H9 (cell line): ENCODE measurements around the gene COLEC12. TPM values are rescaled to one million over a fixed set of nuclear protein-coding genes. Genes with fewer than 3 reads are reported as not detected.

ENCODE experiments used
- DNase-seq: peaks from one replicate; pipeline ENCODE4 v3.0.0-alpha.2; 2017
- H2AFZ ChIP-seq: one replicate; pipeline ENCODE4 v1.6.1; 2013; ENCODE audit warnings: mild to moderate bottlenecking, low read length, control low read depth, moderate library complexity
- H2AK5ac ChIP-seq: 2 replicates; pipeline ENCODE4 v1.6.1; 2013; ENCODE audit warnings: low read length, control low read depth, mixed read lengths; ENCODE audit not compliant: insufficient read length
- H2BK120ac ChIP-seq: one replicate; pipeline ENCODE4 v1.6.1; 2013; ENCODE audit warnings: low read depth, mild to moderate bottlenecking, low read length, control low read depth, inconsistent platforms; ENCODE audit not compliant: poor library complexity, severe bottlenecking
- H2BK12ac ChIP-seq: 2 replicates; pipeline ENCODE4 v1.6.1; 2013; ENCODE audit warnings: low read length, control low read depth, mixed read lengths, low read depth; ENCODE audit not compliant: insufficient read length
- H2BK15ac ChIP-seq: 2 replicates; pipeline ENCODE4 v1.6.1; 2013; ENCODE audit warnings: low read depth, low read length, control low read depth
- H2BK20ac ChIP-seq: one replicate; pipeline ENCODE4 v1.6.1; 2013; ENCODE audit warnings: low read depth, mild to moderate bottlenecking, low read length, control low read depth, inconsistent platforms; ENCODE audit not compliant: poor library complexity, severe bottlenecking
- H2BK5ac ChIP-seq: 2 replicates; pipeline ENCODE4 v1.6.1; 2013; ENCODE audit warnings: low read length, control low read depth, mixed read lengths; ENCODE audit not compliant: insufficient read length
- H3K14ac ChIP-seq: 2 replicates; pipeline ENCODE4 v1.6.1; 2013; ENCODE audit warnings: low read length, control low read depth; ENCODE audit not compliant: insufficient read depth
- H3K18ac ChIP-seq: 2 replicates; pipeline ENCODE4 v1.6.1; 2013; ENCODE audit warnings: low read depth, mild to moderate bottlenecking, mixed read lengths, low read length, control low read depth; ENCODE audit not compliant: insufficient read length
- H3K23ac ChIP-seq: 2 replicates; pipeline ENCODE4 v1.6.1; 2013; ENCODE audit warnings: low read length, control low read depth, mixed read lengths, low read depth; ENCODE audit not compliant: insufficient read length
- H3K23me2 ChIP-seq: 2 replicates; pipeline ENCODE4 v1.6.1; 2013; ENCODE audit warnings: low read depth, mild to moderate bottlenecking, mixed read lengths, low read length, control low read depth; ENCODE audit not compliant: insufficient read length, poor library complexity, severe bottlenecking
- H3K27ac ChIP-seq: 2 replicates; pipeline ENCODE4 v1.5.1; 2013; ENCODE audit warnings: low read length, control low read depth, mixed read lengths, low read depth; ENCODE audit not compliant: insufficient read length
- H3K27me3 ChIP-seq: 2 replicates; pipeline ENCODE4 v1.6.1; 2013; ENCODE audit warnings: low read length, control low read depth, inconsistent platforms; ENCODE audit not compliant: insufficient read depth
- H3K4ac ChIP-seq: 2 replicates; pipeline ENCODE4 v1.6.1; 2013; ENCODE audit warnings: low read depth, mild to moderate bottlenecking, control low read depth, inconsistent platforms, low read length, moderate library complexity
- H3K4me1 ChIP-seq: 2 replicates; pipeline ENCODE4 v1.6.1; 2013; ENCODE audit warnings: low read length, control low read depth, inconsistent platforms; ENCODE audit not compliant: insufficient read depth
- H3K4me2 ChIP-seq: 2 replicates; pipeline ENCODE4 v1.6.1; 2013; ENCODE audit warnings: low read length, control low read depth, mixed read lengths; ENCODE audit not compliant: insufficient read length, insufficient read depth
- H3K56ac ChIP-seq: 2 replicates; pipeline ENCODE4 v1.6.1; 2013; ENCODE audit warnings: low read depth, mild to moderate bottlenecking, mixed read lengths, low read length, control low read depth; ENCODE audit not compliant: insufficient read length
- H3K79me1 ChIP-seq: 2 replicates; pipeline ENCODE4 v1.6.1; 2013; ENCODE audit warnings: low read depth, mild to moderate bottlenecking, moderate library complexity, low read length, control low read depth, inconsistent platforms; ENCODE audit not compliant: insufficient read depth, poor library complexity, severe bottlenecking
- H3K79me2 ChIP-seq: 2 replicates; pipeline ENCODE4 v1.6.1; 2013; ENCODE audit warnings: low read length, control low read depth, inconsistent platforms; ENCODE audit not compliant: insufficient read depth
- H3K9ac ChIP-seq: 2 replicates; pipeline ENCODE4 v1.6.1; 2013; ENCODE audit warnings: low read length, control low read depth, mixed read lengths; ENCODE audit not compliant: insufficient read length; ENCODE audit errors: extremely low read depth
- H3K9me3 ChIP-seq: one replicate; pipeline ENCODE4 v1.6.1; 2013; ENCODE audit warnings: low read depth, low read length, inconsistent platforms; ENCODE audit not compliant: control insufficient read depth
- H3T11ph ChIP-seq: one replicate; pipeline ENCODE4 v1.6.1; 2013; ENCODE audit warnings: mild to moderate bottlenecking, low read length, control low read depth, inconsistent platforms
- H4K20me1 ChIP-seq: one replicate; pipeline ENCODE4 v1.6.1; 2013; ENCODE audit not compliant: control insufficient read depth, insufficient read length, insufficient read depth
- H4K5ac ChIP-seq: 2 replicates; pipeline ENCODE4 v1.6.1; 2013; ENCODE audit warnings: low read depth, mild to moderate bottlenecking, mixed read lengths, low read length, control low read depth; ENCODE audit not compliant: insufficient read length
- H4K8ac ChIP-seq: replicated peaks from 2 replicates; pipeline ENCODE4 v1.6.1; 2013; ENCODE audit warnings: low read length, control low read depth, mixed read lengths, low read depth; ENCODE audit not compliant: insufficient read length
- H4K91ac ChIP-seq: 2 replicates; pipeline ENCODE4 v1.6.1; 2013; ENCODE audit warnings: low read depth, mild to moderate bottlenecking, moderate library complexity, mixed read lengths, low read length, control low read depth; ENCODE audit not compliant: insufficient read length
- H3K27ac Mint-ChIP-seq, 3 experiments: 2 replicates in 2 of 3; 3 replicates in 1 of 3; pipeline ENCODE4 v1.8.0; 2020 to 2021; ENCODE audit warnings: mixed read lengths in 3 of 3, mild to moderate bottlenecking in 1 of 3, moderate library complexity in 1 of 3
- H3K27me3 Mint-ChIP-seq: 2 replicates; pipeline ENCODE4 v1.8.0; 2021; ENCODE audit warnings: low read depth, mild to moderate bottlenecking, moderate library complexity, mixed read lengths
- H3K36me3 Mint-ChIP-seq, 3 experiments: 2 replicates in 2 of 3; 3 replicates in 1 of 3; pipeline ENCODE4 v1.8.0; 2020 to 2021; ENCODE audit warnings: low read depth in 3 of 3, mixed read lengths in 3 of 3; ENCODE audit not compliant: insufficient read depth in 1 of 3
- H3K4me1 Mint-ChIP-seq, 2 experiments: 2 replicates each; pipeline ENCODE4 v1.8.0; 2020; ENCODE audit warnings: mixed read lengths in 2 of 2
- H3K4me3 Mint-ChIP-seq, 2 experiments: 2 replicates in 1 of 2; 3 replicates in 1 of 2; pipeline ENCODE4 v1.8.0; 2020 to 2021; ENCODE audit warnings: mild to moderate bottlenecking in 2 of 2, mixed read lengths in 2 of 2, moderate library complexity in 1 of 2
- H3K9me3 Mint-ChIP-seq, 2 experiments: 2 replicates in 1 of 2; 3 replicates in 1 of 2; pipeline ENCODE4 v1.8.0; 2020; ENCODE audit warnings: mild to moderate bottlenecking in 2 of 2, mixed read lengths in 2 of 2, moderate library complexity in 1 of 2
- WGBS: extraction: QIAGEN DNeasy Blood & Tissue Kit; methylation state at CpG from one replicate; pipeline ENCODE4 v1.1.7; 2013; ENCODE audit warnings: missing lambda C conversion rate, low lambda C conversion rate, mixed read lengths; ENCODE audit not compliant: insufficient read length; ENCODE audit errors: extremely low coverage; 5-methylcytosine and 5-hydroxymethylcytosine counted together
- total RNA-seq: library from RNA; stranded (reverse); gene quantifications from 2 replicates; pipeline ENCODE4 v1.2.1, GENCODE V29; 2021
- TF ChIP-seq, protein P1 (sequence below): fragments of 200-600 bp; sonication (generic); conservative IDR thresholded peaks from 3 replicates; pipeline ENCODE4 v1.8.0; 2021; ENCODE audit warnings: antibody characterized with exemption, mild to moderate bottlenecking

COLEC12 gene
- total RNA-seq, 1 experiment from 2014 or later, result 0.70 TPM

GRCh38 chr18:352438-352837 lies 148.1 kb downstream of the COLEC12 start:
- H2AFZ ChIP-seq, result no peak overlapping the region
- H3K18ac ChIP-seq, result no peak overlapping the region
- no peak for DNase-seq
- no peak overlapping the region for H2BK20ac ChIP-seq
- no peak overlapping the region for H3K9ac ChIP-seq
- H2BK120ac ChIP-seq, result no peak overlapping the region
- no peak overlapping the region for H2BK5ac ChIP-seq
- H4K8ac ChIP-seq, result no peak overlapping the region
- no peaks in the 10 kb centered on the region for H3K36me3 Mint-ChIP-seq
- H4K91ac ChIP-seq, result no peak overlapping the region
- no peak overlapping the region for H3K56ac ChIP-seq
- H3K9me3 Mint-ChIP-seq, result 0 out of 5 replicates have a peak, but pooled peaks cover 0 to under 1% of the 10 kb centered on the region in 2 experiments
- no peak overlapping the region for H3K27ac Mint-ChIP-seq
- no peaks in the 10 kb centered on the region for H3K79me1 ChIP-seq
- H3K9me3 ChIP-seq, result no peaks in the 10 kb centered on the region
- H3T11ph ChIP-seq, result no peak overlapping the region
- H3K4me1 Mint-ChIP-seq, result peaks cover 2 to 4% of the 10 kb centered on the region in 2 experiments; a peak in 2 of 4 replicates
- H3K4me3 Mint-ChIP-seq, result no peak overlapping the region
- no peaks in the 10 kb centered on the region for H3K27me3 ChIP-seq
- no peak overlapping the region for H3K23ac ChIP-seq
- H3K4me2 ChIP-seq, result no peak overlapping the region
- no peak overlapping the region for H2BK15ac ChIP-seq
- no peaks in the 10 kb centered on the region for H3K4me1 ChIP-seq
- WGBS, result no CpG with 5 or more reads among the region's 3 CpGs
- TF ChIP-seq, protein P1, sequence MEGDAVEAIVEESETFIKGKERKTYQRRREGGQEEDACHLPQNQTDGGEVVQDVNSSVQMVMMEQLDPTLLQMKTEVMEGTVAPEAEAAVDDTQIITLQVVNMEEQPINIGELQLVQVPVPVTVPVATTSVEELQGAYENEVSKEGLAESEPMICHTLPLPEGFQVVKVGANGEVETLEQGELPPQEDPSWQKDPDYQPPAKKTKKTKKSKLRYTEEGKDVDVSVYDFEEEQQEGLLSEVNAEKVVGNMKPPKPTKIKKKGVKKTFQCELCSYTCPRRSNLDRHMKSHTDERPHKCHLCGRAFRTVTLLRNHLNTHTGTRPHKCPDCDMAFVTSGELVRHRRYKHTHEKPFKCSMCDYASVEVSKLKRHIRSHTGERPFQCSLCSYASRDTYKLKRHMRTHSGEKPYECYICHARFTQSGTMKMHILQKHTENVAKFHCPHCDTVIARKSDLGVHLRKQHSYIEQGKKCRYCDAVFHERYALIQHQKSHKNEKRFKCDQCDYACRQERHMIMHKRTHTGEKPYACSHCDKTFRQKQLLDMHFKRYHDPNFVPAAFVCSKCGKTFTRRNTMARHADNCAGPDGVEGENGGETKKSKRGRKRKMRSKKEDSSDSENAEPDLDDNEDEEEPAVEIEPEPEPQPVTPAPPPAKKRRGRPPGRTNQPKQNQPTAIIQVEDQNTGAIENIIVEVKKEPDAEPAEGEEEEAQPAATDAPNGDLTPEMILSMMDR, result no peak
- no peak overlapping the region for H2AK5ac ChIP-seq
- no peak overlapping the region for H3K4ac ChIP-seq
- no peak overlapping the region for H3K14ac ChIP-seq
- H3K27me3 Mint-ChIP-seq, result peaks cover 1% of the 10 kb centered on the region; the same call in 1 of the 2 replicates
- no peaks in the 10 kb centered on the region for H4K20me1 ChIP-seq
- H4K5ac ChIP-seq, result no peak overlapping the region
- no peaks in the 10 kb centered on the region for H3K23me2 ChIP-seq
- no peaks in the 10 kb centered on the region for H3K79me2 ChIP-seq
- no peak overlapping the region for H3K27ac ChIP-seq
- no peak overlapping the region for H2BK12ac ChIP-seq
